ENCODE results near the gene ANKRD40.
A peak's percentile ranks its signal among the peaks of the same experiment; 100 is the strongest.

Gene ANKRD40

GRCh38 chr17:50708050-50709000 lies 611 bp upstream of the ANKRD40 start:
- TF ChIP-seq CTCF (conservative IDR thresholded peaks at IDR 0.05): no peak
- H3K27ac ChIP-seq: peak overlapping the region; percentile 100

- no peak overlapping the region for H3K27ac ChIP-seq
- no peak for TF ChIP-seq CTCF (conservative IDR thresholded peaks at IDR 0.05)
Measured at GRCh38 chr17:50703162-50703561, 4.6 kb downstream of the ANKRD40 start.

GRCh38 chr17:50699410-50699809 lies 8.3 kb downstream of the ANKRD40 start:
- no peak for TF ChIP-seq CTCF (conservative IDR thresholded peaks at IDR 0.05)
- H3K27ac ChIP-seq: peak overlapping the region; percentile 99

GRCh38 chr17:50697663-50698272 lies 9.9 kb downstream of the ANKRD40 start:
- peak overlapping the region; percentile 99 for H3K27ac ChIP-seq
- TF ChIP-seq CTCF (conservative IDR thresholded peaks at IDR 0.05): peak; percentile 49

GRCh38 chr17:50697062-50697461 lies 10.7 kb downstream of the ANKRD40 start:
- H3K27ac ChIP-seq: peak overlapping the region; percentile 99
- 0 out of 2 replicates have a peak, but pooled peaks have one; percentile 16 for TF ChIP-seq CTCF (conservative IDR thresholded peaks at IDR 0.05)

- peak overlapping the region; percentile 99 for H3K27ac ChIP-seq
- no peak for TF ChIP-seq CTCF (conservative IDR thresholded peaks at IDR 0.05)
Measured at GRCh38 chr17:50696365-50696879, 11.3 kb downstream of the ANKRD40 start.

- peak overlapping the region; percentile 99 for H3K27ac ChIP-seq
- TF ChIP-seq CTCF (conservative IDR thresholded peaks at IDR 0.05): no peak
Measured at GRCh38 chr17:50693036-50693682, 14.6 kb downstream of the ANKRD40 start.

Data from VCaP (cell line).